AG04450 (cell line): Measurements from ENCODE around the gene HIPK3. TPM values are rescaled to one million over a fixed set of nuclear protein-coding genes. Genes with fewer than 3 reads are reported as not detected.
"Not testable (repeated sequence)": the region's sequence is repeated elsewhere in the genome, so short reads cannot be mapped to it uniquely, and the experiment has no call there.

Experiments
- CTCF ChIA-PET: fragments of 300-600, 350-600 bp; formaldehyde crosslinking; extraction: SDS; loops from one replicate; lab custom pipeline; 2022; ENCODE audit warnings: antibody characterized with exemption, inconsistent platforms; lab: Charles Lee
- POLR2A ChIA-PET: fragments of 350-600 bp; formaldehyde crosslinking; extraction: SDS; loops from one replicate; lab custom pipeline; 2021; ENCODE audit warnings: antibody characterized with exemption, inconsistent platforms; lab: Yijun Ruan, JAX
- DNase-seq: peaks from one replicate; pipeline ENCODE4 v3.0.0-alpha.2; 2011; ENCODE audit warnings: low read depth, low spot score
- H3K27ac ChIP-seq: one replicate; pipeline ENCODE4 v1.5.1; 2012; ENCODE audit warnings: low read depth, low read length, control low read depth
- H3K27me3 ChIP-seq: one replicate; pipeline ENCODE4 v1.6.0; 2012; ENCODE audit warnings: low read length; ENCODE audit not compliant: control insufficient read depth, insufficient read depth
- H3K4me3 ChIP-seq: 2 replicates; pipeline ENCODE4 v1.5.1; 2011; ENCODE audit warnings: mild to moderate bottlenecking, low read depth, low read length, control low read depth
- H3K9me3 ChIP-seq: 2 replicates; pipeline ENCODE4 v1.5.1; 2012; ENCODE audit warnings: low read length; ENCODE audit not compliant: control insufficient read depth, insufficient read depth
- polyA plus RNA-seq: library from polyadenylated mRNA; depleted of rRNA; stranded (reverse); fragments of >200 nt; gene quantifications from 2 replicates; pipeline ENCODE4 v1.2.3, GENCODE V29; 2011
- TF ChIP-seq, protein P1 (sequence below): IDR thresholded peaks from 2 replicates; pipeline ENCODE4 v1.5.1; 2011; ENCODE audit warnings: low read depth, low read length, control low read depth, inconsistent platforms

The HIPK3 gene
- polyA plus RNA-seq, 1 experiment, result 30.7 TPM

DNA sequence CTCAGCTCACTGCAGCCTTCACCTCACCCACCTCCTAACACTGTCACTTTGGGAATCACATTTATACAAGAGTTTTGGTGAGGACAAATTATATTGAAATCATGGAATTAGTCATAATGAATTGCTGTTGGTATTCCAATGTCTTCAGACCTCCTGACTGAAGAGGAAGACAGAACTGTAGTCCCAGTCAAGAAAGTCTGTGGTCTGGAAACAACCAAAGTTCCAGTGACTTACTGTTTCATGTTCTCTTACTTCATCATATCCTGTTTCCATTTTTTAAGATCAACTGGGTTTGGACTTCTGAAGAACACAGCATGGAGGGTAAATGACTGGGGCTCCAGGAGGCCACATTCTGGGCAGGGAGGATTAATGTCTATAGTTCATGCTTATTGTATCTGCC is 43.0 kb upstream of the HIPK3 start:
- ChIA-PET CTCF (no interaction called here), POLR2A (no interaction called here)
- H3K9me3 ChIP-seq, result no peaks in the 10 kb centered on the region
- TF ChIP-seq, protein P1, sequence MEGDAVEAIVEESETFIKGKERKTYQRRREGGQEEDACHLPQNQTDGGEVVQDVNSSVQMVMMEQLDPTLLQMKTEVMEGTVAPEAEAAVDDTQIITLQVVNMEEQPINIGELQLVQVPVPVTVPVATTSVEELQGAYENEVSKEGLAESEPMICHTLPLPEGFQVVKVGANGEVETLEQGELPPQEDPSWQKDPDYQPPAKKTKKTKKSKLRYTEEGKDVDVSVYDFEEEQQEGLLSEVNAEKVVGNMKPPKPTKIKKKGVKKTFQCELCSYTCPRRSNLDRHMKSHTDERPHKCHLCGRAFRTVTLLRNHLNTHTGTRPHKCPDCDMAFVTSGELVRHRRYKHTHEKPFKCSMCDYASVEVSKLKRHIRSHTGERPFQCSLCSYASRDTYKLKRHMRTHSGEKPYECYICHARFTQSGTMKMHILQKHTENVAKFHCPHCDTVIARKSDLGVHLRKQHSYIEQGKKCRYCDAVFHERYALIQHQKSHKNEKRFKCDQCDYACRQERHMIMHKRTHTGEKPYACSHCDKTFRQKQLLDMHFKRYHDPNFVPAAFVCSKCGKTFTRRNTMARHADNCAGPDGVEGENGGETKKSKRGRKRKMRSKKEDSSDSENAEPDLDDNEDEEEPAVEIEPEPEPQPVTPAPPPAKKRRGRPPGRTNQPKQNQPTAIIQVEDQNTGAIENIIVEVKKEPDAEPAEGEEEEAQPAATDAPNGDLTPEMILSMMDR, result no peak
- no peak for DNase-seq
- H3K27ac ChIP-seq, result no peak overlapping the region
- no peak overlapping the region for H3K4me3 ChIP-seq
- no peaks in the 10 kb centered on the region for H3K27me3 ChIP-seq

GRCh38 chr11:33214767-33215166 is 42.4 kb upstream of the HIPK3 start:
- ChIA-PET POLR2A (no interaction called here), CTCF (no interaction called here)
- TF ChIP-seq, protein P1, result no peak

DNA sequence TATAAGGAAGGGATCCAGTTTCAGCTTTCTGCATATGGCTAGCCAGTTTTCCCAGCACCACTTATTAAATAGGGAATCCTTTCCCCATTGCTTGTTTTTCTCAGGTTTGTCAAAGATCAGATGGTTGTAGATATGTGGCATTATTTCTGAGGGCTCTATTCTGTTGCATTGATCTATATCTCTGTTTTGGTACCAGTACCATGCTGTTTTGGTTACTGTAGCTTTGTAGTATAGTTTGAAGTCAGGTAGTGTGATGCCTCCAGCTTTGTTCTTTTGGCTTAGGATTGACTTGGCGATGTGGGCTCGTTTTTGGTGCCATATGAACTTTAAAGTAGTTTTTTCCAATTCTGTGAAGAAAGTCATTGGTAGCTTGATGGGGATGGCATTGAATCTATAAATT is 40.5 kb upstream of the HIPK3 start:
- POLR2A ChIA-PET, H3K9me3 ChIP-seq, DNase-seq, H3K27me3 ChIP-seq, CTCF ChIA-PET, H3K27ac ChIP-seq, H3K4me3 ChIP-seq: not testable (repeated sequence)

More at GRCh38 chr11:33214767-33215166, 42.4 kb upstream of the HIPK3 start:
- DNase-seq, result no peak
- Histone ChIP-seq H3K9me3 (no peaks in the 10 kb centered on the region), H3K4me3 (no peak overlapping the region), H3K27me3 (no peaks in the 10 kb centered on the region), H3K27ac (no peak overlapping the region)

DNA sequence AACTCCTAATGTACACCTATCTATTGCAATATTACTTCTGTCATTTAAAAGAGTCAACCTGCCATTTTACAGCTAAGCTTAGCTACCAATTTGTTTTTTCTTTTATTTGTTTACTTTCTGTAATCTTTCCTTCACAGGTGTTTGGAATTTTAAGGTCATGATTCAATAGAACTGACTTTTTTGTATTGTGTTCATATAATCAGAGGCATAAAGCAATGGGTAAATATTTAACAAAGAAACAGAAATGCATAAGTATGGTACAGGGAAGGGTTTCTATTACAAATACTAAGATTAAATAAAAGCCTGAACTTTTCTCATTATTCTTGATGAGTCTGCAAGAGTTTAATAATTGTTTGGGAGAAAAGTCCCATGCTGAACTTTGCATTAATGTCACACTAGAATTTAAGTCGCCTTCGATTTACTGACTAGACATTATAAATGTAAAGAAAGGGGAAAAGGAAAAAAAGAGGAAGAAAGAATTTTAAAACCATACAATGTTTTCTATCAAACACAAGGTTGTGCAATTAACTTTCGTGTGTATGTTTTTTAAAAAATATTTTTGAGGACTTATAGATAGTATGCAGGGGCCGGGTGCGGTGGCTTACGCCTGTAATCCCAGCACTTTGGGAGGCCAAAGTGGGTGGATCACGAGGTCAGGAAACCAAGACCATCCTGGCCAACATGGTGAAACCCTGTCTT is 35.0 kb upstream of the HIPK3 start:
- Histone ChIP-seq H3K4me3 (no peak overlapping the region), H3K27me3 (no peaks in the 10 kb centered on the region), H3K9me3 (no peaks in the 10 kb centered on the region), H3K27ac (no peak overlapping the region)
- ChIA-PET POLR2A (interaction anchor here (0.7 kb wide), 1 partner anchor 92 kb away, joined by 8 read pairs; no protein-coding TSS in a partner anchor), CTCF (interaction anchor here (0.7 kb wide), 1 partner anchor 60 kb away, joined by 3 read pairs; no protein-coding TSS in a partner anchor)
- DNase-seq, result no peak
- TF ChIP-seq, protein P1, result no peak

DNA sequence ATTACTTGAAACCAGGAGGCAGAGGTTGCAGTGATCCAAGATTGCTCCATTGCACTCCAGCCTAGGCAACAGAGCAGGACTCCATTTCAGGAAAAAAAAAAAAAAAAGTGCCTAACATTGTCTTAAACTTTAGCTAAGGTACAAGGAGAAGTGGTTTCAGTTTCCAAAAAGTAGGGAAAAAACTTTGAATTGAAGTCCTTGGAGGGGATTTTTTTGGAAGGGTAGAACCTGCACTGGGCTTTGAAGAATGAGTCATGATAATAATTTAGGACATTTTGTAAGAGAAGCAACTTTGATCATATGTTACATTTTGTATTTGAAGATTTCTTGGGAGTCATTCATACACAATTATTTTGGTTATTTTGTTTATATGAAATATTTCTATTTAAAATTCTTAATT is 31.8 kb upstream of the HIPK3 start:
- Histone ChIP-seq H3K9me3 (no peaks in the 10 kb centered on the region), H3K27ac (no peak overlapping the region), H3K4me3 (no peak overlapping the region), H3K27me3 (no peaks in the 10 kb centered on the region)
- ChIA-PET CTCF (interaction anchor here (0.6 kb wide), 1 partner anchor 27 kb away, joined by 7 read pairs; no protein-coding TSS in a partner anchor), POLR2A (no interaction called here)
- TF ChIP-seq, protein P1, result no peak
- DNase-seq, result no peak
